Panc1 (cell line): ENCODE measurements around the gene ZYX. TPM values are rescaled to one million over a fixed set of nuclear protein-coding genes. Genes with fewer than 3 reads are reported as not detected.

Experiments used
- ATAC-seq: fragments of 200-7000 bp; cut with Tn5 transposase; 2 replicates; pipeline ENCODE4 v1.9.1; 2020; ENCODE audit warnings: mild to moderate bottlenecking, moderate library complexity
- BruUV-seq: library from RNA; stranded (reverse); fragments of 400-500 nt; replicated peaks from 2 replicates; lab custom pipeline; 2021; lab: Mats Ljungman, UMichigan
- CTCF ChIA-PET: fragments of 300-600 bp; sonication (Branson Sonifier 250); formaldehyde crosslinking; loops from one replicate; lab custom pipeline; 2022; ENCODE audit warnings: antibody characterized with exemption; lab: Charles Lee
- POLR2A ChIA-PET: fragments of 300-600 bp; sonication (Branson Sonifier 250); formaldehyde crosslinking; loops from one replicate; lab custom pipeline; 2022; ENCODE audit warnings: antibody characterized with exemption; lab: Charles Lee
- DNase-seq: peaks from one replicate; pipeline ENCODE4 v3.0.0-alpha.2; 2010; ENCODE audit warnings: low read depth, low spot score
- H3K27ac ChIP-seq: 2 replicates; pipeline ENCODE4 v1.5.1; 2011; ENCODE audit warnings: mild to moderate bottlenecking, low read length, inconsistent platforms
- H3K27me3 ChIP-seq: fragments of 200-500 bp; sonication (Bioruptor generic); 2 replicates; pipeline ENCODE4 v1.6.0; 2014; ENCODE audit warnings: low read length, inconsistent platforms; ENCODE audit not compliant: control insufficient read depth, insufficient read depth
- H3K36me3 ChIP-seq: fragments of 200-500 bp; sonication (Bioruptor generic); 2 replicates; pipeline ENCODE4 v1.5.1; 2014; ENCODE audit warnings: inconsistent platforms, mild to moderate bottlenecking, low read length, moderate library complexity; ENCODE audit not compliant: control insufficient read depth, insufficient read depth
- H3K4me1 ChIP-seq: 2 replicates; pipeline ENCODE4 v1.5.1; 2011; ENCODE audit warnings: inconsistent platforms, mild to moderate bottlenecking, low read length, moderate library complexity; ENCODE audit not compliant: control insufficient read depth, insufficient read depth
- H3K4me3 ChIP-seq, 2 experiments: 2 replicates each; pipeline ENCODE4 v1.5.1; 2011 to 2012; ENCODE audit warnings: low read depth in 2 of 2, low read length in 2 of 2, mild to moderate bottlenecking in 2 of 2, inconsistent platforms in 1 of 2, moderate library complexity in 1 of 2
- H3K9me3 ChIP-seq: fragments of 200-500 bp; sonication (Bioruptor generic); 2 replicates; pipeline ENCODE4 v1.5.1; 2014; ENCODE audit warnings: low read depth, mild to moderate bottlenecking, inconsistent platforms, low read length, moderate library complexity; ENCODE audit not compliant: control insufficient read depth, insufficient read depth
- POLR2AphosphoS5 ChIP-seq: IDR thresholded peaks from 2 replicates; pipeline ENCODE4 v1.6.1; 2012; ENCODE audit warnings: mild to moderate bottlenecking, low read depth, low read length, moderate library complexity
- SIN3A ChIP-seq: IDR thresholded peaks from 2 replicates; pipeline ENCODE4 v1.6.1; 2012; ENCODE audit warnings: low read depth, mild to moderate bottlenecking, low read length, moderate library complexity, borderline replicate concordance; ENCODE audit not compliant: insufficient read depth
- TCF7L2 ChIP-seq: IDR thresholded peaks from 2 replicates; pipeline ENCODE4 v1.6.1; 2011; ENCODE audit warnings: mild to moderate bottlenecking, low read depth, low read length, inconsistent platforms
- in situ Hi-C: cut with HindIII; loops from 2 replicates; pipeline ENCODE4 v1.10.0; 2016; ENCODE audit warnings: low sequenced_read_pairs, low pct_unique_long_range_greater_than_20kb
- intact Hi-C: fragments of 100-400 bp; cut with micrococcal nuclease; formaldehyde crosslinking; loops from one replicate; pipeline ENCODE4 v1.10.0; 2022; ENCODE audit not compliant: unreplicated experiment
- total RNA-seq: library from RNA; stranded (reverse); gene quantifications from one replicate; pipeline ENCODE4 v1.2.1, GENCODE V29; 2021; ENCODE audit not compliant: unreplicated experiment
- TF ChIP-seq, protein P1 (sequence below): fragments of 450-650 bp; IDR thresholded peaks from 2 replicates; pipeline ENCODE4 v1.5.1; 2017; ENCODE audit warnings: mild to moderate bottlenecking
- TF ChIP-seq, protein P2 (sequence below), 2 experiments: IDR thresholded peaks; 2 replicates each; pipeline ENCODE4 v1.6.1; 2011 to 2012; ENCODE audit warnings: low read depth in 2 of 2, control low read depth in 1 of 2, low read length in 1 of 2, mild to moderate bottlenecking in 1 of 2, moderate library complexity in 1 of 2; ENCODE audit not compliant: insufficient read depth in 1 of 2

Gene ZYX
- total RNA-seq, 1 experiment from 2014 or later: 169 TPM

DNA sequence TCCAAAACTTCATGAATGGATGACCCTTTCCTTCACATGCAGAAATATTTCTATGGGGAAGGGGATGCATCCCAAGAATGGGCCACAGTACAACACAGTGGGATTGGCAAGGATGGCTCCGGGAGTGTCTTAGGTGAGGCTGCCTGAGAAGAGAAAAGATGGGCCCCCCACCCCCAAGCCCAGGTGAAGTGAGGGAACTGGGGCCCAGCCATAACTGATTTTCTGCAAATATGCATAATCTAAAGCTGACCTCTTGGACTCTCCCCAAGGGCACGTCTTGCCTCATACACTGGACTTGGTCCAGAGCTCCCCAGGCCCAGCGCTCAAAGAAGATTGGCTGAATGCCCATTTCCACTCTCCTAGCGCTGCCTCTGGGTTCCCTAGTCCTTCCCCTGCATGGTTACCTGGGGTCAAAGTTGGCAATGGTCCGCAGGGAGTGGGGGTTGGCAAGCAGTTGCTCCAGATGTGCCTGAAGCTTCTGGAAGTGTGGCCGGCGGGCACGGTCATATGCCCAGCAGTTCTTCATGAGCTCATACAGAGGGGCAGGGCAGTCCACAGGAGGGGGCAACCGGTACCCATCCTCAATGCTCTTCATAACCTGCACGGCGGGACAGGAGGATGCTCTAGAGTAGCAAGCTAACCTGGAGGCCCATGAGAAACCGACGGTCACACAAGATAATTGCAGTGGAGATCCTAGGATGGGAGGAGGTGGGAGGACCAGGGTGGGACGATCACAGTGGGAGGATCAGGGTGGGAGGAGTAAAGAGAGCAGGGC is 12.3 kb downstream of the ZYX start:
- no peak overlapping the region for H3K4me3 ChIP-seq
- intact Hi-C loops (no loop called here), in situ Hi-C loops (no loop called here)
- H3K9me3 ChIP-seq: no peaks in the 10 kb centered on the region
- CTCF ChIA-PET: no interaction called here
- ATAC-seq (no peak), DNase-seq (no peak)
- no peak overlapping the region for H3K27ac ChIP-seq
- no TSS peak for BruUV-seq
- POLR2A ChIA-PET: no interaction called here
- TF ChIP-seq, protein P1, sequence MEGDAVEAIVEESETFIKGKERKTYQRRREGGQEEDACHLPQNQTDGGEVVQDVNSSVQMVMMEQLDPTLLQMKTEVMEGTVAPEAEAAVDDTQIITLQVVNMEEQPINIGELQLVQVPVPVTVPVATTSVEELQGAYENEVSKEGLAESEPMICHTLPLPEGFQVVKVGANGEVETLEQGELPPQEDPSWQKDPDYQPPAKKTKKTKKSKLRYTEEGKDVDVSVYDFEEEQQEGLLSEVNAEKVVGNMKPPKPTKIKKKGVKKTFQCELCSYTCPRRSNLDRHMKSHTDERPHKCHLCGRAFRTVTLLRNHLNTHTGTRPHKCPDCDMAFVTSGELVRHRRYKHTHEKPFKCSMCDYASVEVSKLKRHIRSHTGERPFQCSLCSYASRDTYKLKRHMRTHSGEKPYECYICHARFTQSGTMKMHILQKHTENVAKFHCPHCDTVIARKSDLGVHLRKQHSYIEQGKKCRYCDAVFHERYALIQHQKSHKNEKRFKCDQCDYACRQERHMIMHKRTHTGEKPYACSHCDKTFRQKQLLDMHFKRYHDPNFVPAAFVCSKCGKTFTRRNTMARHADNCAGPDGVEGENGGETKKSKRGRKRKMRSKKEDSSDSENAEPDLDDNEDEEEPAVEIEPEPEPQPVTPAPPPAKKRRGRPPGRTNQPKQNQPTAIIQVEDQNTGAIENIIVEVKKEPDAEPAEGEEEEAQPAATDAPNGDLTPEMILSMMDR: no peak
- no peak; the same call in 1 of the 2 replicates for TF ChIP-seq POLR2AphosphoS5
- no peak for TF ChIP-seq TCF7L2
- TF ChIP-seq SIN3A: no peak
- TF ChIP-seq, protein P2, sequence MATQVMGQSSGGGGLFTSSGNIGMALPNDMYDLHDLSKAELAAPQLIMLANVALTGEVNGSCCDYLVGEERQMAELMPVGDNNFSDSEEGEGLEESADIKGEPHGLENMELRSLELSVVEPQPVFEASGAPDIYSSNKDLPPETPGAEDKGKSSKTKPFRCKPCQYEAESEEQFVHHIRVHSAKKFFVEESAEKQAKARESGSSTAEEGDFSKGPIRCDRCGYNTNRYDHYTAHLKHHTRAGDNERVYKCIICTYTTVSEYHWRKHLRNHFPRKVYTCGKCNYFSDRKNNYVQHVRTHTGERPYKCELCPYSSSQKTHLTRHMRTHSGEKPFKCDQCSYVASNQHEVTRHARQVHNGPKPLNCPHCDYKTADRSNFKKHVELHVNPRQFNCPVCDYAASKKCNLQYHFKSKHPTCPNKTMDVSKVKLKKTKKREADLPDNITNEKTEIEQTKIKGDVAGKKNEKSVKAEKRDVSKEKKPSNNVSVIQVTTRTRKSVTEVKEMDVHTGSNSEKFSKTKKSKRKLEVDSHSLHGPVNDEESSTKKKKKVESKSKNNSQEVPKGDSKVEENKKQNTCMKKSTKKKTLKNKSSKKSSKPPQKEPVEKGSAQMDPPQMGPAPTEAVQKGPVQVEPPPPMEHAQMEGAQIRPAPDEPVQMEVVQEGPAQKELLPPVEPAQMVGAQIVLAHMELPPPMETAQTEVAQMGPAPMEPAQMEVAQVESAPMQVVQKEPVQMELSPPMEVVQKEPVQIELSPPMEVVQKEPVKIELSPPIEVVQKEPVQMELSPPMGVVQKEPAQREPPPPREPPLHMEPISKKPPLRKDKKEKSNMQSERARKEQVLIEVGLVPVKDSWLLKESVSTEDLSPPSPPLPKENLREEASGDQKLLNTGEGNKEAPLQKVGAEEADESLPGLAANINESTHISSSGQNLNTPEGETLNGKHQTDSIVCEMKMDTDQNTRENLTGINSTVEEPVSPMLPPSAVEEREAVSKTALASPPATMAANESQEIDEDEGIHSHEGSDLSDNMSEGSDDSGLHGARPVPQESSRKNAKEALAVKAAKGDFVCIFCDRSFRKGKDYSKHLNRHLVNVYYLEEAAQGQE (IDR thresholded peaks at IDR 0.05; ENCODE audit: insufficient read depth in 1 of 2, low read depth in 2 of 2, low read length in 1 of 2): no peak
- no peaks in the 10 kb centered on the region for H3K27me3 ChIP-seq
- H3K36me3 ChIP-seq: no peaks in the 10 kb centered on the region; the same call in 1 of the 2 replicates
- no peaks in the 10 kb centered on the region for H3K4me1 ChIP-seq

DNA sequence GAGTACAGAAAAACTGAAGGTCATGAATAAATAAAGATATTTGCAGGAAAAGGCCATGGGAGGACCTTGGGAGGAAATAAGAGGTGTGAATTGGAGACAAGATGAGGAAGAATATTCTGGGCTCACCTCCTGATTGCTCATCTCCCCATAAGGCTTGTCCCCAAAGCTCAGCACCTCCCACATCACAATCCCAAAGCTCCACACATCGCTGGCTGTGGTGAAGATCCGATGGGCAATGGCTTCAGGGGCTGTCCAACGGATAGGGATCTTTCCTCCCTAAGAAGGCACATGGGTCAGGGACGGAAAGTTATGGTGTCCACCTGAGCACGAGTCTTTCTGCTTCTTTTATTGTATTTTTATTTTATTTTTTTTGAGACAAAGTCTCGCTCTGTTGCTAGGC is 12.9 kb downstream of the ZYX start:
- no peaks in the 10 kb centered on the region for H3K4me1 ChIP-seq
- TF ChIP-seq POLR2AphosphoS5: no peak; the same call in 1 of the 2 replicates
- no peak for TF ChIP-seq TCF7L2
- no peak for TF ChIP-seq SIN3A
- TF ChIP-seq, protein P2 (IDR thresholded peaks at IDR 0.05; ENCODE audit: insufficient read depth in 1 of 2, low read depth in 2 of 2, low read length in 1 of 2): no peak
- no peaks in the 10 kb centered on the region; the same call in 1 of the 2 replicates for H3K36me3 ChIP-seq
- in situ Hi-C loops: no loop called here
- CTCF ChIA-PET: no interaction called here
- no peak overlapping the region for H3K4me3 ChIP-seq
- intact Hi-C loops: no loop called here
- no peaks in the 10 kb centered on the region for H3K27me3 ChIP-seq
- no peak overlapping the region for H3K27ac ChIP-seq
- H3K9me3 ChIP-seq: no peaks in the 10 kb centered on the region
- DNase-seq (no peak), ATAC-seq (no peak)
- BruUV-seq: no TSS peak
- POLR2A ChIA-PET: no interaction called here
